Keratinocyte (primary cell): ENCODE data around the gene SLC35D2. TPM values are rescaled to one million over a fixed set of nuclear protein-coding genes. Genes with fewer than 3 reads are reported as not detected.

Source experiments
- DNase-seq: peaks from one replicate; pipeline ENCODE4 v3.0.0-alpha.2; 2011; ENCODE audit warnings: low read depth, missing footprints, low spot score
- FAIRE-seq: peaks from 2 replicates; lab custom pipeline; 2011; peaks lifted over from hg19 to GRCh38; lab: Jason Lieb, UNC
- H2AFZ ChIP-seq: 2 replicates; pipeline ENCODE4 v1.6.0; 2012; ENCODE audit warnings: low read length, control low read depth, inconsistent platforms; ENCODE audit not compliant: control insufficient read depth
- H3K27ac ChIP-seq: 2 replicates; pipeline ENCODE4 v1.5.1; 2011; ENCODE audit warnings: low read length; ENCODE audit not compliant: control insufficient read depth, insufficient read depth
- H3K27me3 ChIP-seq: 3 replicates; pipeline ENCODE4 v1.6.0; 2011; ENCODE audit warnings: low read length; ENCODE audit not compliant: control insufficient read depth, insufficient read depth; ENCODE audit errors: extremely low read depth
- H3K36me3 ChIP-seq, 2 experiments: 2 replicates in 1 of 2; 3 replicates in 1 of 2; pipeline ENCODE4 v1.5.1; 2011; ENCODE audit warnings: low read length in 2 of 2, mild to moderate bottlenecking in 1 of 2; ENCODE audit not compliant: control insufficient read depth in 2 of 2, insufficient read depth in 2 of 2; ENCODE audit errors: extremely low read depth in 1 of 2
- H3K4me1 ChIP-seq: 3 replicates; pipeline ENCODE4 v1.5.1; 2011; ENCODE audit warnings: low read length; ENCODE audit not compliant: control insufficient read depth, insufficient read depth; ENCODE audit errors: extremely low read depth
- H3K4me2 ChIP-seq: 3 replicates; pipeline ENCODE4 v1.6.0; 2011; ENCODE audit warnings: low read depth, low read length; ENCODE audit not compliant: control insufficient read depth, insufficient read depth; ENCODE audit errors: extremely low read depth
- H3K4me3 ChIP-seq, 3 experiments: fragments of 200-600 bp in 1 of 3; sonication (generic) in 1 of 3; 2 replicates in 2 of 3; 3 replicates in 1 of 3; pipeline ENCODE4 v1.5.1; 2011 to 2016; ENCODE audit warnings: low read length in 3 of 3, mild to moderate bottlenecking in 3 of 3, control low read depth in 2 of 3, inconsistent platforms in 1 of 3, low read depth in 1 of 3, mixed read lengths in 1 of 3, mixed run types in 1 of 3, moderate library complexity in 1 of 3; ENCODE audit not compliant: control insufficient read depth in 2 of 3, insufficient read depth in 2 of 3; ENCODE audit errors: extremely low read depth in 1 of 3
- H3K79me2 ChIP-seq: 2 replicates; pipeline ENCODE4 v1.6.0; 2012; ENCODE audit warnings: low read length; ENCODE audit not compliant: control insufficient read depth, insufficient read depth
- H3K9ac ChIP-seq: 3 replicates; pipeline ENCODE4 v1.6.0; 2011; ENCODE audit warnings: low read length; ENCODE audit not compliant: control insufficient read depth, insufficient read depth; ENCODE audit errors: extremely low read depth
- H3K9me1 ChIP-seq: 3 replicates; pipeline ENCODE4 v1.6.0; 2011; ENCODE audit warnings: low read length; ENCODE audit not compliant: control insufficient read depth, insufficient read depth; ENCODE audit errors: extremely low read depth
- H3K9me3 ChIP-seq: 2 replicates; pipeline ENCODE4 v1.5.1; 2012; ENCODE audit warnings: low read depth, low read length; ENCODE audit not compliant: control insufficient read depth
- H4K20me1 ChIP-seq: 3 replicates; pipeline ENCODE4 v1.6.0; 2011; ENCODE audit warnings: low read length; ENCODE audit not compliant: control insufficient read depth, insufficient read depth; ENCODE audit errors: extremely low read depth
- CTCF ChIP-seq, 3 experiments: IDR thresholded peaks in 1 of 3; conservative IDR thresholded peaks in 1 of 3; optimal IDR thresholded peaks in 1 of 3; 2 replicates in 2 of 3; 3 replicates in 1 of 3; pipeline versions ENCODE3 to v1.5.1; 2011; ENCODE audit warnings: low read length in 3 of 3, mild to moderate bottlenecking in 3 of 3, moderate library complexity in 2 of 3, control low read depth in 1 of 3, inconsistent platforms in 1 of 3; ENCODE audit not compliant: insufficient read depth in 2 of 3; ENCODE audit errors: extremely low read depth in 1 of 3
- EZH2 ChIP-seq: IDR thresholded peaks from one replicate; pipeline ENCODE4 v1.6.1; 2012; ENCODE audit warnings: inconsistent platforms, mild to moderate bottlenecking, low read length, moderate library complexity
- dilution Hi-C: fragments of 300-500 bp; cut with MboI; formaldehyde crosslinking; loops from one replicate; pipeline ENCODE4 v1.7.0; 2020; ENCODE audit warnings: low sequenced_read_pairs; ENCODE audit not compliant: extremely low pct_ligation_motif_present
- polyA plus RNA-seq, 5 experiments: library from polyadenylated mRNA; depleted of rRNA in 3 of 5; stranded (reverse) in 3 of 5; stranded (forward) in 1 of 5; unstranded in 1 of 5; fragments of >200 nt; gene quantifications; 1 replicate in 1 of 5; 2 replicates in 3 of 5; 3 replicates in 1 of 5; pipeline versions ENCODE4 v1.2.1 to v1.2.3, GENCODE V29; 2011 to 2012; ENCODE audit warnings: missing spikeins in 2 of 5, low read depth in 1 of 5, low replicate concordance in 1 of 5

Gene SLC35D2
- polyA plus RNA-seq, 1 donor (not counting 4 experiments of a cell fraction or from before 2014, with no cell fraction given) = 20.4 TPM

- Histone ChIP-seq H3K4me3 (no peak overlapping the region), H4K20me1 (no peaks in the 10 kb centered on the region), H3K27me3 (peaks cover 5% of the 10 kb centered on the region), H2AFZ (no peak overlapping the region), H3K9me3 (no peaks in the 10 kb centered on the region), H3K79me2 (no peaks in the 10 kb centered on the region), H3K27ac (no peak overlapping the region), H3K36me3 (no peaks in the 10 kb centered on the region), H3K9ac (no peak overlapping the region), H3K4me2 (no peak overlapping the region), H3K9me1 (no peaks in the 10 kb centered on the region), H3K4me1 (no peaks in the 10 kb centered on the region)
- FAIRE-seq = no peak
- dilution Hi-C loops = no loop called here
- no peak for TF ChIP-seq EZH2
- TF ChIP-seq CTCF (optimal IDR thresholded peaks at IDR 0.05 in 1 of 3, IDR thresholded peaks at IDR 0.05 in 1 of 3, conservative IDR thresholded peaks at IDR 0.05 in 1 of 3; ENCODE audit: extremely low read depth in 1 of 3, insufficient read depth in 2 of 3, low read length in 3 of 3) = no peak
- no peak for DNase-seq
Observed at GRCh38 chr9:96281641-96282040, 101.9 kb downstream of the SLC35D2 start.

- Histone ChIP-seq H3K4me3 (no peak overlapping the region), H3K9ac (no peak overlapping the region), H3K79me2 (no peaks in the 10 kb centered on the region), H3K4me2 (no peak overlapping the region), H4K20me1 (no peaks in the 10 kb centered on the region), H3K27me3 (peaks cover 5% of the 10 kb centered on the region), H3K9me3 (peaks cover 2% of the 10 kb centered on the region), H3K27ac (no peak overlapping the region), H3K9me1 (no peaks in the 10 kb centered on the region), H2AFZ (no peak overlapping the region), H3K4me1 (no peaks in the 10 kb centered on the region), H3K36me3 (no peaks in the 10 kb centered on the region)
- dilution Hi-C loops = no loop called here
- FAIRE-seq = no peak
- TF ChIP-seq EZH2 = no peak
- TF ChIP-seq CTCF (optimal IDR thresholded peaks at IDR 0.05 in 1 of 3, IDR thresholded peaks at IDR 0.05 in 1 of 3, conservative IDR thresholded peaks at IDR 0.05 in 1 of 3; ENCODE audit: extremely low read depth in 1 of 3, insufficient read depth in 2 of 3, low read length in 3 of 3) = no peak
- no peak for DNase-seq
Observed at GRCh38 chr9:96279932-96280331, 103.6 kb downstream of the SLC35D2 start.
